HEK293T (cell line): Measurements from ENCODE around the gene LMTK2.

Experiments used
- CTCF ChIA-PET: fragments of 350-600 bp; formaldehyde crosslinking; extraction: SDS; loops from one replicate; lab custom pipeline; 2021; ENCODE audit warnings: antibody characterized with exemption, inconsistent platforms; lab: Yijun Ruan, JAX
- POLR2A ChIA-PET: fragments of 350-600 bp; formaldehyde crosslinking; extraction: SDS; loops from one replicate; lab custom pipeline; 2020; ENCODE audit warnings: antibody characterized with exemption, inconsistent platforms; lab: Yijun Ruan, JAX
- DNase-seq: peaks from one replicate; pipeline ENCODE4 v3.0.0; 2012; ENCODE audit warnings: mixed read lengths; ENCODE audit errors: extremely low spot score
- ARNT ChIP-seq: fragments of 450-650 bp; IDR thresholded peaks from 2 replicates; pipeline ENCODE4 v1.6.1; 2017; ENCODE audit warnings: mild to moderate bottlenecking
- BHLHE40 ChIP-seq: fragments of 450-650 bp; IDR thresholded peaks from 2 replicates; pipeline ENCODE4 v1.6.1; 2016; ENCODE audit warnings: mild to moderate bottlenecking, moderate library complexity, borderline replicate concordance
- CTBP1 ChIP-seq: fragments of 450-650 bp; IDR thresholded peaks from 2 replicates; pipeline ENCODE4 v1.6.1; 2016; ENCODE audit warnings: borderline replicate concordance
- ELF4 ChIP-seq: fragments of 450-650 bp; IDR thresholded peaks from 2 replicates; pipeline ENCODE4 v1.6.1; 2017; ENCODE audit warnings: antibody characterized with exemption
- FOXA1 ChIP-seq: fragments of 450-650 bp; IDR thresholded peaks from 2 replicates; pipeline ENCODE4 v1.6.1; 2016; ENCODE audit warnings: mild to moderate bottlenecking
- FOXK2 ChIP-seq: fragments of 450-650 bp; IDR thresholded peaks from 2 replicates; pipeline ENCODE4 v1.6.1; 2016; ENCODE audit warnings: mild to moderate bottlenecking
- FOXM1 ChIP-seq: fragments of 450-650 bp; IDR thresholded peaks from 2 replicates; pipeline ENCODE4 v1.6.1; 2017; ENCODE audit warnings: mild to moderate bottlenecking, borderline replicate concordance
- HDGF ChIP-seq: fragments of 450-650 bp; IDR thresholded peaks from 2 replicates; pipeline ENCODE4 v1.6.1; 2017; ENCODE audit warnings: antibody characterized with exemption, borderline replicate concordance
- L3MBTL2 ChIP-seq: fragments of 450-650 bp; conservative IDR thresholded peaks from 2 replicates; pipeline ENCODE4 v1.6.1; 2016; ENCODE audit warnings: mild to moderate bottlenecking
- LEF1 ChIP-seq: fragments of 450-650 bp; IDR thresholded peaks from 2 replicates; pipeline ENCODE4 v1.6.1; 2017; ENCODE audit warnings: mild to moderate bottlenecking, borderline replicate concordance
- NFRKB ChIP-seq: fragments of 450-650 bp; IDR thresholded peaks from 2 replicates; pipeline ENCODE4 v1.6.1; 2016; ENCODE audit warnings: mild to moderate bottlenecking, moderate library complexity
- PKNOX1 ChIP-seq: fragments of 450-650 bp; IDR thresholded peaks from 2 replicates; pipeline ENCODE4 v1.6.1; 2016
- SP1 ChIP-seq: fragments of 450-650 bp; IDR thresholded peaks from 2 replicates; pipeline ENCODE4 v1.6.1; 2017
- SUZ12 ChIP-seq: fragments of 450-650 bp; IDR thresholded peaks from 2 replicates; pipeline ENCODE4 v1.6.1; 2016; ENCODE audit warnings: mild to moderate bottlenecking
- TARDBP ChIP-seq: fragments of 450-650 bp; IDR thresholded peaks from 2 replicates; pipeline ENCODE4 v1.6.1; 2016
- ZNF384 ChIP-seq: fragments of 450-650 bp; IDR thresholded peaks from 2 replicates; pipeline ENCODE4 v1.6.1; 2016

The LMTK2 gene

GRCh38 chr7:98157761-98158160 is 51.1 kb downstream of the LMTK2 start:
- TF ChIP-seq NFRKB, result no peak
- no peak for TF ChIP-seq SUZ12
- TF ChIP-seq PKNOX1, result no peak
- TF ChIP-seq LEF1, result no peak
- TF ChIP-seq ARNT, result no peak
- no peak for TF ChIP-seq CTBP1
- no peak for TF ChIP-seq HDGF
- TF ChIP-seq ZNF384, result no peak
- TF ChIP-seq TARDBP, result no peak
- DNase-seq, result no peak
- CTCF ChIA-PET, result no interaction called here
- POLR2A ChIA-PET, result no interaction called here

GRCh38 chr7:98162758-98163157 is 56.1 kb downstream of the LMTK2 start:
- DNase-seq, result no peak
- CTCF ChIA-PET, result interaction anchor here (9.7 kb wide), 1 partner anchor 140 kb away, joined by 154 read pairs; no protein-coding TSS in a partner anchor
- TF ChIP-seq FOXA1 (no peak), NFRKB (no peak), HDGF (no peak), FOXM1 (no peak), PKNOX1 (no peak), L3MBTL2 (no peak), TARDBP (no peak)
- POLR2A ChIA-PET, result interaction anchor here (1.0 kb wide), 1 partner anchor 32 kb away, joined by 3 read pairs; no protein-coding TSS in a partner anchor

- POLR2A ChIA-PET, result no interaction called here
Measured at GRCh38 chr7:98163269-98163668, 56.6 kb downstream of the LMTK2 start.

GRCh38 chr7:98163704-98164494 is 57.2 kb downstream of the LMTK2 start:
- ChIA-PET CTCF (interaction anchor here (0.6 to 9.7 kb wide), 4 partner anchors 12 to 141 kb away, joined by 3 to 154 read pairs (median 5); no protein-coding TSS in a partner anchor), POLR2A (no interaction called here)
- peak; percentile 17 for DNase-seq
- TF ChIP-seq PKNOX1, result peak; percentile 73
- TF ChIP-seq L3MBTL2, result no peak

More at GRCh38 chr7:98163269-98163668, 56.6 kb downstream of the LMTK2 start:
- CTCF ChIA-PET, result interaction anchor here (1.3 to 9.7 kb wide), 2 partner anchors 57 to 140 kb away, joined by 6 to 154 read pairs; no protein-coding TSS in a partner anchor
- TF ChIP-seq L3MBTL2, result no peak
- TF ChIP-seq PKNOX1, result no peak
- no peak for TF ChIP-seq FOXA1
- no peak for TF ChIP-seq TARDBP
- no peak for TF ChIP-seq ELF4
- TF ChIP-seq FOXM1, result no peak
- no peak for TF ChIP-seq CTBP1
- TF ChIP-seq ZNF384, result no peak
- TF ChIP-seq FOXK2, result no peak
- TF ChIP-seq ARNT, result no peak
- no peak for TF ChIP-seq LEF1
- TF ChIP-seq SUZ12, result no peak
- no peak for TF ChIP-seq HDGF
- no peak for TF ChIP-seq SP1
- no peak for DNase-seq

GRCh38 chr7:98165827-98166667 is 59.4 kb downstream of the LMTK2 start:
- ChIA-PET CTCF (interaction anchor here (0.5 to 9.7 kb wide), 6 partner anchors 47 to 290 kb away, joined by 3 to 154 read pairs (median 6); no protein-coding TSS in a partner anchor), POLR2A (interaction anchor here (1.0 kb wide), 1 partner anchor 144 kb away, joined by 3 read pairs; no protein-coding TSS in a partner anchor)
- peak; percentile 48 for DNase-seq
- no peak for TF ChIP-seq SP1
- TF ChIP-seq ZNF384, result no peak
- TF ChIP-seq PKNOX1, result no peak
- no peak for TF ChIP-seq BHLHE40
- TF ChIP-seq FOXM1, result no peak
- no peak for TF ChIP-seq NFRKB
- TF ChIP-seq L3MBTL2, result no peak
- TF ChIP-seq LEF1, result no peak
- no peak for TF ChIP-seq SUZ12
- no peak for TF ChIP-seq ARNT
